K562 (cell line): ENCODE data around the gene CABP7. TPM values are rescaled to one million over a fixed set of nuclear protein-coding genes. Genes with fewer than 3 reads are reported as not detected.

ENCODE experiments used
- ATAC-seq: fragments of 200-7000 bp; cut with Tn5 transposase; 3 replicates; pipeline ENCODE4 v1.9.1; 2020; ENCODE audit warnings: moderate library complexity
- BruUV-seq: library from RNA; stranded (reverse); fragments of 400-500 nt; replicated peaks from 2 replicates; lab custom pipeline; 2021; lab: Mats Ljungman, UMichigan
- CTCF ChIA-PET: fragments of 300-600 bp; formaldehyde crosslinking; extraction: SDS; loops from one replicate; lab custom pipeline; 2021; ENCODE audit warnings: low intra/inter-chr PET ratio; lab: Yijun Ruan, JAX
- POLR2A ChIA-PET: fragments of 300-600, 350-650 bp; sonication (Branson Sonifier 250); formaldehyde crosslinking; extraction: SDS; loops from one replicate; lab custom pipeline; 2021; ENCODE audit warnings: antibody characterized with exemption, inconsistent platforms; lab: Yijun Ruan, JAX
- DNase-seq, 4 experiments: peaks; one replicate each; pipeline versions ENCODE4 v3.0.0 to v3.0.0-alpha.2; 2011 to 2018; ENCODE audit warnings: low spot score in 3 of 4, mixed read lengths in 3 of 4; ENCODE audit errors: extremely low read depth in 1 of 4
- FAIRE-seq: peaks from 2 replicates; lab custom pipeline; 2011; peaks lifted over from hg19 to GRCh38; lab: Jason Lieb, UNC
- H2AFZ ChIP-seq: 2 replicates; pipeline ENCODE4 v1.6.0; 2011; ENCODE audit warnings: low read depth, low read length, control low read depth, inconsistent platforms
- H3K27ac ChIP-seq: fragments of 200-600 bp; 3 replicates; pipeline ENCODE4 v1.8.0; 2011; ENCODE audit warnings: low read depth, mild to moderate bottlenecking, control low read depth, inconsistent platforms, low read length, moderate library complexity, mixed read lengths; ENCODE audit errors: extremely low read depth
- H3K27me3 ChIP-seq, 2 experiments: fragments of 300-600 bp in 1 of 2; 2 replicates in 1 of 2; 3 replicates in 1 of 2; pipeline versions ENCODE4 v1.6.0 to v1.8.0; 2011; ENCODE audit warnings: inconsistent platforms in 2 of 2, low read length in 2 of 2, mild to moderate bottlenecking in 1 of 2, mixed read lengths in 1 of 2, moderate library complexity in 1 of 2; ENCODE audit not compliant: control insufficient read depth in 2 of 2, insufficient read depth in 2 of 2
- H3K36me3 ChIP-seq: fragments of 300-600 bp; 3 replicates; pipeline ENCODE4 v1.8.0; 2011; ENCODE audit warnings: mild to moderate bottlenecking, low read length, inconsistent platforms; ENCODE audit not compliant: control insufficient read depth, insufficient read depth
- H3K4me1 ChIP-seq, 2 experiments: fragments of 200-600 bp in 1 of 2; replicated peaks in 1 of 2; 2 replicates in 1 of 2; 3 replicates in 1 of 2; pipeline versions ENCODE4 v1.5.1 to v1.8.0; 2011; ENCODE audit warnings: inconsistent platforms in 2 of 2, low read length in 2 of 2, mild to moderate bottlenecking in 1 of 2, mixed read lengths in 1 of 2, moderate library complexity in 1 of 2; ENCODE audit not compliant: control insufficient read depth in 2 of 2, insufficient read depth in 2 of 2
- H3K4me2 ChIP-seq: 2 replicates; pipeline ENCODE4 v1.6.1; 2011; ENCODE audit warnings: low read length, control low read depth, inconsistent platforms, mixed read lengths; ENCODE audit not compliant: insufficient read depth
- H3K4me3 ChIP-seq: fragments of 200-600 bp; sonication (generic), shearing (Covaris generic); 2 replicates; pipeline ENCODE4 v1.5.1; 2016; ENCODE audit warnings: control low read depth, inconsistent platforms
- H3K79me2 ChIP-seq: fragments of 200-600 bp; 3 replicates; pipeline ENCODE4 v1.8.0; 2011; ENCODE audit warnings: low read length, inconsistent platforms; ENCODE audit not compliant: control insufficient read depth, insufficient read depth
- H3K9ac ChIP-seq, 2 experiments: 2 replicates each; pipeline versions ENCODE4 v1.6.0 to v1.6.1; 2011; ENCODE audit warnings: low read depth in 2 of 2, low read length in 2 of 2, control low read depth in 1 of 2, inconsistent platforms in 1 of 2, mild to moderate bottlenecking in 1 of 2, mixed read lengths in 1 of 2; ENCODE audit not compliant: insufficient read depth in 1 of 2
- H3K9me1 ChIP-seq: one replicate; pipeline ENCODE4 v1.6.0; 2011; ENCODE audit warnings: inconsistent platforms, mild to moderate bottlenecking, low read length, moderate library complexity; ENCODE audit not compliant: control insufficient read depth, insufficient read depth
- H3K9me3 ChIP-seq: replicated peaks from 2 replicates; pipeline ENCODE4 v1.5.1; 2011; ENCODE audit warnings: low read depth, low read length, inconsistent platforms; ENCODE audit not compliant: control insufficient read depth, insufficient read depth
- H4K20me1 ChIP-seq: replicated peaks from 2 replicates; pipeline ENCODE4 v1.6.1; 2011; ENCODE audit warnings: low read length, inconsistent platforms, mixed read lengths; ENCODE audit not compliant: control insufficient read depth, insufficient read depth
- E2F3 ChIP-seq: fragments of 250-450 bp; sonication (Bioruptor Pico); IDR thresholded peaks from 2 replicates; pipeline ENCODE4 v1.4.0; 2020; ENCODE audit warnings: mild to moderate bottlenecking
- NFYB ChIP-seq: IDR thresholded peaks from 2 replicates; pipeline ENCODE4 v1.6.1; 2011; ENCODE audit warnings: mild to moderate bottlenecking, moderate library complexity; ENCODE audit not compliant: insufficient read length; ENCODE audit errors: extremely low read depth
- SP1 ChIP-seq: sonication (generic); formaldehyde crosslinking; IDR thresholded peaks from 2 replicates; pipeline ENCODE4 v1.8.1; 2022; ENCODE audit warnings: mild to moderate bottlenecking, missing genetic modification reagents
- TAF9B ChIP-seq: fragments of 450-650 bp; IDR thresholded peaks from 2 replicates; pipeline ENCODE4 v1.6.1; 2018; ENCODE audit warnings: mild to moderate bottlenecking; ENCODE audit not compliant: partially characterized antibody
- ZNF707 ChIP-seq: fragments of 250-450 bp; sonication (Bioruptor Pico); conservative IDR thresholded peaks from 2 replicates; pipeline ENCODE4 v1.8.0; 2022; ENCODE audit warnings: inconsistent platforms, mild to moderate bottlenecking, moderate library complexity
- WGBS: fragments of 100-300 bp; shearing (Covaris generic); methylation state at CpG from one replicate; pipeline ENCODE4 v1.1.6; 2016; ENCODE audit warnings: low coverage, mixed read lengths; ENCODE audit not compliant: insufficient coverage; ENCODE audit errors: missing lambda C conversion rate; 5-methylcytosine and 5-hydroxymethylcytosine counted together
- in situ Hi-C: fragments of 300-500 bp; cut with MboI; formaldehyde crosslinking; loops from 4 replicates; pipeline ENCODE4 v1.15.0; 2018; ENCODE audit warnings: inconsistent platforms, mixed read lengths
- intact Hi-C: fragments of 100-400 bp; cut with micrococcal nuclease; formaldehyde crosslinking; loops from 2 replicates; pipeline ENCODE4 v1.14.2; 2022
- polyA plus RNA-seq, 8 experiments: library from polyadenylated mRNA; depleted of rRNA in 4 of 8; stranded (reverse) in 5 of 8; unstranded in 3 of 8; fragments of >200 nt; fragmentation: Nextera tagmentation in 2 of 8; fragmentation: Illumina TruSeq in 1 of 8; extraction: Ambion mirVana in 2 of 8; extraction: Trizol in 1 of 8; gene quantifications; 2 replicates each; pipeline versions ENCODE4 v1.2.1 to v1.2.3, GENCODE V29; 2011 to 2014; ENCODE audit warnings: inconsistent platforms in 1 of 8, missing spikeins in 1 of 8
- total RNA-seq, 7 experiments: library from RNA; depleted of rRNA in 6 of 7; stranded (reverse); fragments of >200 nt in 6 of 7; fragmentation: Illumina TruSeq in 2 of 7; extraction: Trizol in 2 of 7; gene quantifications; 2 replicates each; pipeline versions ENCODE4 v1.2.1 to v1.2.3, GENCODE V29; 2011 to 2021; ENCODE audit warnings: low replicate concordance in 1 of 7

The CABP7 gene
- total and polyA plus RNA-seq, 9 of the 15 experiments (the other 6 are each of a cell fraction or from before 2014, with no cell fraction given): not detected

- 86% methylated on average over 1 of the region's 5 CpGs for WGBS
- in situ Hi-C loops (no loop called here), intact Hi-C loops (no loop called here)
- Histone ChIP-seq H3K9ac (peak overlapping the region; percentile 13 to 26; a peak in 2 of 4 replicates), H3K36me3 (no peaks in the 10 kb centered on the region), H3K9me3 (no peaks in the 10 kb centered on the region), H3K27me3 (no peaks in the 10 kb centered on the region), H3K4me1 (peaks cover 15 to 20% of the 10 kb centered on the region in 2 experiments), H3K27ac (peak overlapping the region; percentile 65; the same call in 1 of the 3 replicates), H4K20me1 (no peaks in the 10 kb centered on the region), H3K9me1 (no peaks in the 10 kb centered on the region), H2AFZ (0 out of 2 replicates have a peak overlapping the region, but pooled peaks have one; percentile 14), H3K4me3 (no peak overlapping the region), H3K4me2 (peak overlapping the region; percentile 56), H3K79me2 (no peaks in the 10 kb centered on the region)
- ChIA-PET POLR2A (interaction anchor here (1.3 kb wide), 1 partner anchor 28 kb away, joined by 4 read pairs; no protein-coding TSS in a partner anchor), CTCF (no interaction called here)
- TF ChIP-seq TAF9B (no peak), SP1 (peak; percentile 12; the same call in 1 of the 2 replicates), ZNF707 (no peak), NFYB (no peak), E2F3 (CRISPR knock-in tag) (no peak)
- no peak for ATAC-seq
- FAIRE-seq: no peak
- no TSS peak for BruUV-seq
- no peak for DNase-seq
These were observed 60.4 kb downstream of the CABP7 start for GRCh38 chr22:29780220-29780619.
